HG02759 (cell line): ENCODE results near the gene TGFBR1.
"Not testable (repeated sequence)": the region's sequence is repeated elsewhere in the genome, so short reads cannot be mapped to it uniquely, and the experiment has no call there.

Experiments used
- ATAC-seq: cut with Tn5 transposase; IDR thresholded peaks from one replicate; pipeline ENCODE4 v1.9.1; 2021; ENCODE audit warnings: mild to moderate bottlenecking, moderate library complexity; ENCODE audit not compliant: unreplicated experiment

Gene TGFBR1

DNA sequence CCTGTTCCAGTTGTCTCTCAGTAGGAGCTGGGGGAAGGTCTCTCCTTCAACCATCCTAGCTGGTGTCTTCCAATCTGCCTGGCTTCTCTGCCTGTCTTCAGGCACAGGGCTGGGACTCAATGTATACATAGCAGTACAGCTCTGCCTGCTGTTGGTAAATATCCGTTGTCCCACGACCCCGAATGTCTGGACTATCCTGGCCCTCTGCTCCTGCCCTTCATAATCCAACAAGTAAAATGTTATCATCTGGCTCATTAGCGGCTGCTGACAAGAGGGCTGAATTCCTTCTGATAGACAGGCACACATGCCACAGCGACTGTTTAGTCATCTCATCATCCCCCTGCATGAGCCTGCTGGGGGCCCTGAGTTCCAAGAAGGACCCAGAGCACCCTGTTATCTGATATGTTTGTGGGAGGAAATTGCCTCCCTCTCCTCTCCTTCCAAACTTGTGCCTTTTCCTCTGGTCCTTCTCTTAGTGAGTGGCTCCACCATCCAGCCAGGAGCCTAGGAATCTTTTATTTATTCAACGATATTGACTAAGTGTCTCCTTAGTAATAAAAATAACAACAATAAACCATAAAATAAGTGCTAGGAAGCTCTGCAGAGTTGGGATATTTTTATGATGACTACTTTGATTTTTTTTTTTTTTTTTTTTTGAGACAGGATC lies 29.5 kb upstream of the TGFBR1 start:
- no peak for ATAC-seq

DNA sequence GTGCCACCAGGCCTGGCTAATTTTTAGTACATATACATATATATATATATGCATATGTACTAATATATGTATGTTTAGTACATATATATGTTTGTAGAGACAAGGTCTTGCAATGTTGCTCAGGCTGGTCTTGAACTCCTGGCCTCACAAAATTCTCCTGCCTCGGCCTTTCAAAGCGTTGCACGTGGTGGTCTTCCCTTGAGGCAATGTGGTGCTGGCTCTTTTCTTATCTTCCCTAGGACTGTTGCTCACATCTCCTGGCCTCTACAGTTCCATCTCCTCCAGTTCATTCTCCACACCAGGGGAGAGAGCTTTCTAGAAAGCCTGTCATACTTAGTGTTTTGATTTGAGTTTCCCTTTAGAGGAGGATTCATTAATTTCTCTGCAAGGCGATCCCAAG lies 28.9 kb upstream of the TGFBR1 start:
- ATAC-seq: no peak

DNA sequence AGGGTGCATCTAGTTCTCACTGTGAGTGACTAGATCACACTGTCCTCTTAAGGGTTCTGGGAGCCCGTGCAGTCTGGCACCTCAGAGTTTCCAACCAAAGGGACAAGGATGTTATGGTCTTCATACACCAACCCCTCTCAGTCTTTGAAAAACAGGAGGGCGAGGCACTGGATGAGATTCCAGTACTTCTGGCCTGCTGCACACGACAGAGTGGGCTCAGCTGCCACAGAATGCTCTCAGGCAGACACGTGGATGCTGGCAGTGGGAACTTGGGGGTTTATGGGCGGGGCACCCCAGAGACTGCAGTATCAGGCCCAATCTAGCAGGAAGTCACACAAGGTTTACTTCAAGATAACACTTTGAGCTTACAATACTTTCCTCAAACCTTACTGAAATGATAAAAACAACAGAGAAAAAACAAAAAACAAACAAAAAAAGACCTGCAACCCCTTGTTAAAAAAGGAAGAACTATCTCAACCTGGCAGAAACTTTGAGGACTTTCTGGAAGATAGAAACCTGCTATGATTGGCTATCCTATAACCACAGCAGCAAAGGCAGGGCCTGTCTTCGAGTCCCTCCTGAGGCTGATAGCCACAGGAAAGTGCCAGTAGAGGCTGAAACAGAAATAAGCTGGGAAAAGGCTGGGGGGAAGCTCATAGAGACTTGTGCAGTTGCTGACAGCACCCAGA lies 28.3 kb upstream of the TGFBR1 start:
- ATAC-seq: no peak

DNA sequence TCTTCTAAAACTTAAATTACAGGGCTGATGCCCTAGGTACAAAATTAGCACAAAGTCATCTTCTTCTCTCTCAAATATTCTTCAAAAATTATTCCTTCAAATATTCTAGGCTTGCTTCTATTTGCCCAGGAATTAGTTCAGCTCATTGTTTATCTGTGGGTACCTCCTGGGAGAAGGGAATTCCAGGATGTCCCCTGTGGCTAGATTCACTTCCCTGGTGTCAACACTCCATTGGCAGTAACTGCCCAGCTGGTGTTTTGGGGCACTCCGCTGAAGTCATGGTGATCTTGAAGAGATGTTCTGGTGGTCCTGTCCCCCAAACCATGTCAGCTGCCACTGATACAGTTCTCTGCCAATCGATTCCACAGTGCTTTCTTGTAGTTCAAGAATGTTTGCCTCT lies 26.2 kb upstream of the TGFBR1 start:
- ATAC-seq: no peak

GRCh38 chr9:99079542-99079941 lies 25.4 kb upstream of the TGFBR1 start:
- ATAC-seq: no peak

DNA sequence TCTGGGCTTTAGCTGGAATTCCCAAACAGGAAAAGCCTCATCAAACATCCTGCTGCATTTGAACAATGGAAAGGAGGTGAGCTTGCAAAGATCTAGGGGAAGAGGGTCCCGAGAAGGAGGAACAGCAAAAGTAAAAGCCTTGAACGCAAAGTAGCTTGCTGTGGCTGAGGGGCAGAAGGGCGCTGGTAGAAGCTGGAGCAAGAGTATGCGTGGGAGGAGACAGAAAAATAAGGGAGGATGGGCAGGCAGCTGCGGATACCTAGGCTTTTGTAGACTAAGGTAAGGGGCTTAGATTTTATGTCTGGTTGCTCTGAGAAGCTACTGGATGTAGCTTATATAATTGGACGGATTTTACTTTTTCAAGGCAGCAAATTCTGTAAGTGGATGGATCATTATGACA lies 21.9 kb upstream of the TGFBR1 start:
- no peak for ATAC-seq

DNA sequence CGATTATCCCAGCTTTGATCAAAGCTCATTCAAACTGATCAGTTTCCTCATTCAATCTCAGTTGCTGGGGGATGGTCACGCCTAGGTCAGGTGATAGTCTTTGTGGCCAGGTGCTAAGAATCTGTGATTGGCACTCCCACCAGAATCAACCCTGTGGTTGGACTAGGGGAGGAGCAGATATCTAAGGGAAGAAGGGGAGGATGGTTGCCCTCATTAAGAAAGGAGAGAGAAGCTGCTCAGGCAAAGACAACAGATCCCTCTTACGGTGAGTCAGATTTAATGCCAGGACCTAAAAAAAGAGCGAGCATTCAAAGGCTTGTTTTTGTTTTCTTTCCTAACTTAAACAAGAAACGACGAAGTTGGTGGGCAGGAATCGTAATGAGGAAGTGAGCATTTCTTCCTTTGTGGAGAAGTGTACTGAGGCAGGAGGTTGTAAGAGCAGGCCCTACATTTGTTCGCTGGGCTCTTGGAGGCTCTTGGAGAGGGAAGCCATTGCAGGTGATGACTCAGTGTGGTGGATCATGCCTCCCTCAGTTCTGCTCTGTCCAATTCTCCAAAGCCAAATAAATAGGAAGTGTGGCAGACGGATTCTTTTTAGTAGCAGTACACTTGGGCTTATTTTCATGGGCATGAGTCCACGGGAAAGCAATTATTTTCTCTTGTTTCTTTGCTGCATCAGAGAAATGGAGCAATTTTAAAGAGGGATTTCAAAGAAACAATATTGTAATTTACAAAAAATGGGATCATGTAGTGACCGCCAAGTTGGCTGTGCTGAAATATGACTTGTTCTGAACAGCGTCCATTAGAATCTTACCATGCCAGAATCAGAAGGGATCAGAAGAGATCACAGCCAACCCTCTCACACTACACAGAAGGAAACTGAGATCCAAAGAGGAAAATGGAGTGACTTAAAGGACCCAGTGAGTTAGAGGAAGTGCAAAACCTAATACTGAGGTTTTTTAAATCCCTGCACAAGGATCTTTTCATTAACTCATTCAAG lies 18.7 kb upstream of the TGFBR1 start:
- ATAC-seq: no peak

DNA sequence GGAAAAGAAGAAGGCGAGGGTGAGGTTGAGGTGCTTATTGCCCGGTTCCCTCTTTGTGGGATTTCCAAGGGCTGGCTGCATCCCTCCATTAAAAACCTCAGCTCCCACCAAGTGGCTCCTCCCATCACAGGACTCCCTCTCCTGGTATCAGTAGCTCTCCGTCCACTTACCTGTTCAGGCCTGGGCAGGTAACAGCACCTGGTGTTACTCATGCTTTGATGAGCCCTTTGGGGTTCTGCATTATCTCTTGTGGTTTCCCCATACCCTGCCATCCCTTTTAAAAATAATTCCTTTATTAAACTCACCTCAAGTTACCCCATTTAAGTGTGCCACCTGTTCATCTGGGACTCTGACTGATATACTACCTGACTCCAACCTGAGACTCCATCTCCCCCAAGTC lies 17.5 kb upstream of the TGFBR1 start:
- no peak for ATAC-seq

GRCh38 chr9:99090336-99091130 lies 14.4 kb upstream of the TGFBR1 start:
- no peak for ATAC-seq

GRCh38 chr9:99092643-99093491 lies 12.0 kb upstream of the TGFBR1 start:
- ATAC-seq: no peak

- no peak for ATAC-seq
Measured at GRCh38 chr9:99093492-99093791, 11.5 kb upstream of the TGFBR1 start.

- no peak for ATAC-seq
Measured at GRCh38 chr9:99095565-99095964, 9.3 kb upstream of the TGFBR1 start.

- no peak for ATAC-seq
Measured at GRCh38 chr9:99096409-99096808, 8.5 kb upstream of the TGFBR1 start.

GRCh38 chr9:99099806-99100585 lies 4.9 kb upstream of the TGFBR1 start:
- ATAC-seq: not testable (repeated sequence)

DNA sequence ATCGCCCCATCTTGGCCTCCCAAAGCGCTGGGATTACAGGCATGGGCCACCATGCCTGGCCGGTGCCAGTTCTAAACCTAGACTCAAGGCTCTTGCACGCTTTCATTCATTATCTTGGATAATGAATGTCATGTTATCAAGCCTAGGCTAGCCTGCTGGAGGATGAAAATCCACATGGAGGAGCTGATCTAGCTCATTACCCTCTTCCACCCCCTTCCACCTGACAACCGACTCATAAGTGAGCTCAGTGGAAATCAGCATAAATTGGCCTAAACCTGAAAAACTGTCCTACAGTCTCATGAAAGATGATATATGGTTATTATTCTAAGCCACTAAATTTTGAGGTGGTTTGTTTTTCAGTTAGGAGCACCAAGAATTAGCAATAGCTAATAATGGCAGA lies 3.6 kb upstream of the TGFBR1 start:
- no peak for ATAC-seq

- ATAC-seq: no peak
Measured at GRCh38 chr9:99101812-99102211, 3.1 kb upstream of the TGFBR1 start.

DNA sequence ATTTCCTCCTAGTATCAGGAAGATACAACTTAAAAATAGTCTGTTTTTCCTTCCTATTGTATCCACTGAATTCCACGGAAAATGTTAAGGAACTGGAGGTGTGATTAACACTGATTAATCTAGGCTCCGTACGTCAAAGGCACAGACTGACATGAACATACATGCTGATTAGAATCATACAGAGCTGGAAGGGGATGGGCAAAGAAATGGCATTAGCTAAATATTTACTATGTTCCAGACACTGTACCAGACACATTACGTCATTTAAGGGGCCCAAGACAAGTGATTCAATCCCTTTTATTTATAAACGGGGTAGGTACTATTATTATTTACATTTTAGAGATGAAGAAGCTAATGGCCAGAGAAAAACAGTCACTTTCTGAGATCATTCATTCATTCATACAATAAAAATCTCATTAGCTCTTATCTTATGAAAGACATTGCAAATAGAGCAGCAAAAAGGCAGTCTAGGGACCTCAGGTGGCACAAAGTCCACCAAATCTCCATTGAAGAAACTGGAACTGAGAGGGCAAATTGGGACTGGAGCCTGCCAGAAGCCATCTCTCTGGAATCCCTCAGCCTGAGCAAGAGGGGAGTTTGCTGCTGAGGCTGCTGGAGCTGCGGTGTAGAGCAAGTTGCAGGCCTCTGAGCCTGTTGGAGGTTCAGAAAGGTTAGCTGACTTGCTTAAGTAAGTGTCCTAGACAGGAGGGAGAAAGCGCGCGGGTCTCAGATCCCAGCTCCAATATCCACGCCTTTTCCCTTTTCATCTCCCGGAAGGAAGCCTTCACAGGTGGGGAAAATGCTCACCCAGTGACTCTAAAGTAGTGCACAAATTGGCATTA lies 1.6 kb upstream of the TGFBR1 start:
- no peak for ATAC-seq

GRCh38 chr9:99103901-99104458 lies 933 bp upstream of the TGFBR1 start:
- no peak for ATAC-seq
